WERI-Rb-1 (cell line): ENCODE results near the gene APBB1.

ENCODE experiments used
- DNase-seq: peaks from one replicate; pipeline ENCODE4 v3.0.0-alpha.2; 2020
- H3K27ac ChIP-seq: fragments of 250-450 bp; sonication (Bioruptor Pico); 2 replicates; pipeline ENCODE4 v1.5.1; 2020; ENCODE audit warnings: mild to moderate bottlenecking, moderate library complexity
- H3K27me3 ChIP-seq: fragments of 250-450 bp; sonication (Bioruptor Pico); 2 replicates; pipeline ENCODE4 v1.5.1; 2021; ENCODE audit warnings: mild to moderate bottlenecking, low read depth, moderate library complexity; ENCODE audit not compliant: insufficient read depth, severe bottlenecking
- H3K36me3 ChIP-seq: fragments of 250-450 bp; sonication (Bioruptor Pico); 2 replicates; pipeline ENCODE4 v1.5.1; 2020; ENCODE audit warnings: mild to moderate bottlenecking, moderate library complexity
- H3K4me3 ChIP-seq: 2 replicates; pipeline ENCODE4 v1.5.1; 2011; ENCODE audit warnings: low read depth, mild to moderate bottlenecking, control low read depth, low read length
- H3K9me3 ChIP-seq: fragments of 250-450 bp; sonication (Bioruptor Pico); 2 replicates; pipeline ENCODE4 v1.5.1; 2021; ENCODE audit warnings: mild to moderate bottlenecking, moderate library complexity; ENCODE audit not compliant: severe bottlenecking
- TF ChIP-seq, protein P1 (sequence below): IDR thresholded peaks from 2 replicates; pipeline ENCODE4 v1.5.1; 2011; ENCODE audit warnings: low read depth, mild to moderate bottlenecking, control low read depth, inconsistent platforms, low read length

The APBB1 gene

GRCh38 chr11:6362873-6363678 lies 55.8 kb downstream of the APBB1 start:
- H3K27me3 ChIP-seq: no peaks in the 10 kb centered on the region
- H3K27ac ChIP-seq: no peak overlapping the region
- TF ChIP-seq, protein P1, sequence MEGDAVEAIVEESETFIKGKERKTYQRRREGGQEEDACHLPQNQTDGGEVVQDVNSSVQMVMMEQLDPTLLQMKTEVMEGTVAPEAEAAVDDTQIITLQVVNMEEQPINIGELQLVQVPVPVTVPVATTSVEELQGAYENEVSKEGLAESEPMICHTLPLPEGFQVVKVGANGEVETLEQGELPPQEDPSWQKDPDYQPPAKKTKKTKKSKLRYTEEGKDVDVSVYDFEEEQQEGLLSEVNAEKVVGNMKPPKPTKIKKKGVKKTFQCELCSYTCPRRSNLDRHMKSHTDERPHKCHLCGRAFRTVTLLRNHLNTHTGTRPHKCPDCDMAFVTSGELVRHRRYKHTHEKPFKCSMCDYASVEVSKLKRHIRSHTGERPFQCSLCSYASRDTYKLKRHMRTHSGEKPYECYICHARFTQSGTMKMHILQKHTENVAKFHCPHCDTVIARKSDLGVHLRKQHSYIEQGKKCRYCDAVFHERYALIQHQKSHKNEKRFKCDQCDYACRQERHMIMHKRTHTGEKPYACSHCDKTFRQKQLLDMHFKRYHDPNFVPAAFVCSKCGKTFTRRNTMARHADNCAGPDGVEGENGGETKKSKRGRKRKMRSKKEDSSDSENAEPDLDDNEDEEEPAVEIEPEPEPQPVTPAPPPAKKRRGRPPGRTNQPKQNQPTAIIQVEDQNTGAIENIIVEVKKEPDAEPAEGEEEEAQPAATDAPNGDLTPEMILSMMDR: peak; percentile 98
- peak; percentile 88 for DNase-seq
- H3K36me3 ChIP-seq: no peaks in the 10 kb centered on the region
- no peak overlapping the region for H3K4me3 ChIP-seq
- no peaks in the 10 kb centered on the region for H3K9me3 ChIP-seq

DNA sequence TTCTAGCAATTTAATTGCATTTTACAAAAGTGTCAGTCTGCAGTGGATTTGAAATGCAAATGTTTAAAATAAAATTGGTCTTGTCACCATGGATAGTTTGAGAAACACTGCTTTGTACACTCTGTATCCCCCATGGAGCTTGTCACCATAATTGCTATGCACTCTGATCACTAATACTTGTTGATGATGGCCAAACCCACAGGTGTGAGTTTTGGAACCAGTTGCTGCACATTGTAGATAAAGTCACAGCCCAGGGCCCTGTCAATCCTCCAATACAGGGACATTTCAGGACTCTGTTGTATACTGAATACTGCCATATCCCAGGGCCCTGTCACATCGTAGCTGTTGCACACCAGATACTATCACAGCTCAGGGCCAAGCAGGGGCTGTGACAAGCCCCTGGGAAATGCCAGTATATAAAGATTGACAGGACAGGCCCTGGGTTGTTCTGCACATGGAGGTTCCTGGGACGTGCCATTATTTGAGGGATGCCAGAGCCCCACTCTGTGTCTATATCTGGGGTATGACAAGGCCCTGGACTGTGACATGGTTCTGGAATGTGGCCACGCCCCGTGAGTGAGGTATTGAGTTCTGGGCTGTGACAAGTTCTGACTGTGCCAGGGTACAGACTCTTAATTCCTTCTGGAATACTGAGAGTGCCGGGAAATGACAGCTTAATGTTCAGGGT lies 56.6 kb downstream of the APBB1 start:
- TF ChIP-seq, protein P1: no peak
- Histone ChIP-seq H3K36me3 (no peaks in the 10 kb centered on the region), H3K27me3 (no peaks in the 10 kb centered on the region), H3K27ac (no peak overlapping the region), H3K9me3 (no peaks in the 10 kb centered on the region), H3K4me3 (no peak overlapping the region)
- no peak for DNase-seq

DNA sequence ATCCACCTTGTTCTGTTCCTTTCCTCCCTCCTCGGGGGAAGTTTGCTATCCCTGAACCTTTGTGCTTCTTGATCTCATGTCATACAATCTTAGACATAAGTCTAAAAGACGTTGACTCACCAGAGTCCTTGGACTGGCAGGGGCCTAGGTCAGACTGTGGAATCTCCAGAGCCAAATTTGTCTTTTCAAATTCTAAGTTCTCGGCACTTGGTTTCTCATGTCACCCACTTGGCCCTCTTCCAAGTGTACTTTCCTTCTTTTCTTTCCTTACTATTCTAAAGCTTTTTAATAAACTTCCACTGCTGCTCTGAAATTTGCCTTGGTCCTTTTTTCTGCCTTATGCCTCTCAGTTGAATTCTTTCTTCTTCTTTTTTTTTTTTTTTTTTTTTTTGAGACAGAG lies 58.7 kb downstream of the APBB1 start:
- H3K9me3 ChIP-seq: no peaks in the 10 kb centered on the region
- TF ChIP-seq, protein P1: no peak
- H3K27ac ChIP-seq: no peak overlapping the region
- H3K27me3 ChIP-seq: no peaks in the 10 kb centered on the region
- no peak for DNase-seq
- no peaks in the 10 kb centered on the region for H3K36me3 ChIP-seq
- no peak overlapping the region for H3K4me3 ChIP-seq

DNA sequence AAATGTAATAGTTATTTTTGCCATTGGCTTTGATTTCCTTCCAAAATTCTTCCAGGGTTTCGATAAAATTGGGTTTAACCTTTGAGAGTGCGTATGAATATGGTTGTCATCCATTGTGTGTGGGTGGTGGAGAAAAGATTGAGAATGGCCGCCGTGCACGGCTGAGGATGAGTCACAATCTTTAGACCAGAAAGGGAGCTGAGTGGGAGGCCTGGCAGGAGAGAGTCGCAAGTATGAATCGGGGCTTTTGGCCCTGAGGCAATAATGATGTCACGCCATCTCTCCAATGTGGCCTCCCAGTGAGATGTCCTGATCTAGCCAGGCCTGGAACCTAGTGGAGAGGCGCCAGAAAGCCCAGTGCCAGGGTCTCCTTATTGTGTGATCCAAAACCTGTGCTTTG lies 61.7 kb downstream of the APBB1 start:
- no peaks in the 10 kb centered on the region for H3K36me3 ChIP-seq
- TF ChIP-seq, protein P1: no peak
- no peak overlapping the region for H3K4me3 ChIP-seq
- H3K27ac ChIP-seq: no peak overlapping the region
- no peaks in the 10 kb centered on the region for H3K9me3 ChIP-seq
- no peak for DNase-seq
- H3K27me3 ChIP-seq: no peaks in the 10 kb centered on the region

DNA sequence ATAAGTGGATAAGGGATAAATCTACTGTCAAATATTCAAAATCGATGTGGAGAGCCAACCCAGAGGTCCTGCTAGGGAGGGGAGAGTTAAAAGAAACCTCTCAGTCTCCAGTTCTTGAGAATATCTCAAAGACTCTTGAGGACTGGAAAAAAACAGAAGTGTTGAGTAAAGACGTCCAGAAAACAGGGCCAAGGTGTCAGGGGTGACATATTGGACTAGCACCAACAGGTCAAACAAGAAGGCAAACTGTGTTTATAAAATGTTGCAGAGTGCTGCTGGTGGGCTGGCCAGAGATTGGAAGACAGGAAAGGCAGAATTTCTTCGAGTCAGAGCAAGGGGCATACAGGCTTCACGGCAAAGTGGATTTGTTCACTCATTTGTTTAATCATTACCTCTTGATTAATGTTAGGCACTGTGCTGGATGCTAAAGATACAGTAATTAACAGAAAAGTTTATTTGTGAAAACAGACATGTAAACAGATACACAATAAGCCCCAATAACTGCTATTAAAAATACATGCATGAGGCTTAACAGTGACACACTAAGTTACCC lies 62.3 kb downstream of the APBB1 start:
- DNase-seq: no peak
- Histone ChIP-seq H3K27me3 (no peaks in the 10 kb centered on the region), H3K4me3 (no peak overlapping the region), H3K36me3 (no peaks in the 10 kb centered on the region), H3K27ac (no peak overlapping the region), H3K9me3 (no peaks in the 10 kb centered on the region)
- TF ChIP-seq, protein P1: no peak
